ENCODE data around the gene ABCC3.
A peak's percentile ranks its signal among the peaks of the same experiment; 100 is the strongest.

ABCC3 gene

DNA sequence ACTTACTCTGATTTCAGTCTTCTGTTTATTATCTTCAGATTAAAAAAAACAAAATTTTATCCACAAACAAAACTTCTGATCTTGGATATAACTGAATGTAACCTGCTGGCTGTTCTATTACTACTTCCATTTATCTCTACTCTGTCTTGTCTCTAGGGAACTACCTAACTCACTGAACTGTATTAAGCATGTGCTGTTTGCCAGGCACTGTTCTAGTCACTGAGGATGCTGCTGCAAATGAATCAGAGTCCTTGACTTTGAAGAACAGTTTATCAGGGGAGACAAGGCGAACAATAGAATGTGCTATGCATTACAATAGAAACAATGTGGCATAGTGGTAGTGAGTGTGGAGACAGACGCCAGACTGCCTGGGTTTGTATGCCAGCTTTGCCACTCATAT is 75.3 kb downstream of the ABCC3 start:
- H3K27ac ChIP-seq = no peak overlapping the region
- no peak for TF ChIP-seq EZH2 (IDR thresholded peaks at IDR 0.05)
- TF ChIP-seq FOXP2 (optimal IDR thresholded peaks at IDR 0.05; ENCODE audit: control extremely low read depth, extremely low read length, insufficient read depth) = no peak
- TF ChIP-seq POLR2AphosphoS5 (IDR thresholded peaks at IDR 0.05; ENCODE audit: borderline replicate concordance, low read depth, low read length) = no peak
- no peak for DNase-seq (ENCODE audit: low read depth, low spot score)
- 0 out of 2 replicates have a peak, but pooled peaks cover 4% of the 10 kb centered on the region for H3K36me3 ChIP-seq (ENCODE audit: insufficient read depth, low read length)
- no peaks in the 10 kb centered on the region for H3K9me3 ChIP-seq (ENCODE audit: low read depth, low read length)
- no peak overlapping the region for H3K9ac ChIP-seq (ENCODE audit: insufficient read length)
- H3K4me3 ChIP-seq = no peak overlapping the region

DNA sequence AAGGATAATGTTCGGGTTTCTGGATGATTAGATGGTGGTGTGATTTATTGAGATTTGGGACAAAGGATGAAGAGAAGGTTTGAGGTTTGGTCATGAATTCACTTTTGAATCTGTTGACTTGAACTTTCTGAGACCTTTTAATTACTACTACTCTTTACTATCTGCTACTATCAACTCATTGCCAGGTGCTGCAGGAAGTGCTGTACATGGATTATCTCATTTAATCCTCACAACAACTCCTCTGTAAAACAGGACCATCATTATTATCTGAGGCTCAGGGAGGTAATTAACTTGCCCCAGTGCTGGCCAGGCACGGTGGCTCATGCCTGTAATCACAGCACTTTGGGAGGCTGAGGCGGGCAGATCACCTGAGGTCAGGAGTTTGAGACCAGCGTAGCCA is 76.0 kb downstream of the ABCC3 start:
- Histone ChIP-seq H3K36me3 (ENCODE audit: insufficient read depth, low read length) (no peaks in the 10 kb centered on the region), H3K9ac (ENCODE audit: insufficient read length) (no peak overlapping the region), H3K4me3 (no peak overlapping the region), H3K27ac (no peak overlapping the region), H3K9me3 (ENCODE audit: low read depth, low read length) (no peaks in the 10 kb centered on the region)
- TF ChIP-seq POLR2AphosphoS5 (IDR thresholded peaks at IDR 0.05; ENCODE audit: borderline replicate concordance, low read depth, low read length) (no peak), EZH2 (IDR thresholded peaks at IDR 0.05) (no peak), FOXP2 (optimal IDR thresholded peaks at IDR 0.05; ENCODE audit: control extremely low read depth, extremely low read length, insufficient read depth) (no peak)
- DNase-seq (ENCODE audit: low read depth, low spot score) = no peak

DNA sequence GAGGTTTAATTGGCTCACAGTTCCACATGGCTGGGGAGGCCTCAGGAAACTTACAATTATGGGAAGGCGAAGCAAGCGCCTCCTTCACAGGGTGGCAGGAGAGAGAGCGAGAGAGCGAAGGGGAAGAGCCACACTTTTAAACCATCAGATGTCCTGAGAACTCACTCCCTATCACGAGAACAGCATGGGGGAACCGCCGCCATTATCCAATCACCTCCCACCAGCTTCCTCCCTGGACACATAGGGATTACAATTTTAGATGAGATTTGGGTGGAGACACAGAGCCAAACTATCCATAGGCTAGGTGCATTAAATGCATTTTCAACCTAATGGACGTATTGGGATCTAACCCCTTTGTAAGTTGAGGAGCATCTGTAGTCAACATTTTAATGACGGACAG is 78.0 kb downstream of the ABCC3 start:
- no peak for DNase-seq (ENCODE audit: low read depth, low spot score)
- Histone ChIP-seq H3K27ac (no peak overlapping the region), H3K9ac (ENCODE audit: insufficient read length) (no peak overlapping the region), H3K4me3 (no peak overlapping the region), H3K36me3 (ENCODE audit: insufficient read depth, low read length) (no peaks in the 10 kb centered on the region), H3K9me3 (ENCODE audit: low read depth, low read length) (no peaks in the 10 kb centered on the region)
- TF ChIP-seq FOXP2 (optimal IDR thresholded peaks at IDR 0.05; ENCODE audit: control extremely low read depth, extremely low read length, insufficient read depth) (no peak), EZH2 (IDR thresholded peaks at IDR 0.05) (no peak), POLR2AphosphoS5 (IDR thresholded peaks at IDR 0.05; ENCODE audit: borderline replicate concordance, low read depth, low read length) (no peak)

DNA sequence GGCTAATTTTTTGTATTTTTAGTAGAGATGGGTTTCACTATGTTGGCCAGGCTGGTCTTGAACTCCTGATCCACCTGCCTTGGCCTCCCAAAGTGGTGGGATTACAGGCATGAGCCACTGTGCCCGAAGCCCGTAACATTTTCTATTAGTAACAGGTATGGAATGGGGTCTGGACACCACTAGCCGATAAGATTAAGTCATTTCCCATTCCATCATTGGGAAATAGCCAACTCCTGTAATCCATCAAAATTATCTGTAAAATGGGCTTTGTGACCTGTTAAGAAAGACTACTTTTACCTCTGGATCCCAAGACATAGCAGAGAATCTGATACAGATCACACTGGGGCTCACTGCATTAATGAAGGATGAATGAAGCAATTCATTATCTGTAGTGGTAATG is 80.8 kb downstream of the ABCC3 start:
- DNase-seq (ENCODE audit: low read depth, low spot score) = no peak
- Histone ChIP-seq H3K9me3 (ENCODE audit: low read depth, low read length) (no peaks in the 10 kb centered on the region), H3K4me3 (no peak overlapping the region), H3K9ac (ENCODE audit: insufficient read length) (no peak overlapping the region), H3K27ac (no peak overlapping the region), H3K36me3 (ENCODE audit: insufficient read depth, low read length) (no peaks in the 10 kb centered on the region; the same call in 1 of the 2 replicates)
- TF ChIP-seq FOXP2 (optimal IDR thresholded peaks at IDR 0.05; ENCODE audit: control extremely low read depth, extremely low read length, insufficient read depth) = no peak
- TF ChIP-seq EZH2 (IDR thresholded peaks at IDR 0.05) = no peak
- no peak for TF ChIP-seq POLR2AphosphoS5 (IDR thresholded peaks at IDR 0.05; ENCODE audit: borderline replicate concordance, low read depth, low read length)

DNA sequence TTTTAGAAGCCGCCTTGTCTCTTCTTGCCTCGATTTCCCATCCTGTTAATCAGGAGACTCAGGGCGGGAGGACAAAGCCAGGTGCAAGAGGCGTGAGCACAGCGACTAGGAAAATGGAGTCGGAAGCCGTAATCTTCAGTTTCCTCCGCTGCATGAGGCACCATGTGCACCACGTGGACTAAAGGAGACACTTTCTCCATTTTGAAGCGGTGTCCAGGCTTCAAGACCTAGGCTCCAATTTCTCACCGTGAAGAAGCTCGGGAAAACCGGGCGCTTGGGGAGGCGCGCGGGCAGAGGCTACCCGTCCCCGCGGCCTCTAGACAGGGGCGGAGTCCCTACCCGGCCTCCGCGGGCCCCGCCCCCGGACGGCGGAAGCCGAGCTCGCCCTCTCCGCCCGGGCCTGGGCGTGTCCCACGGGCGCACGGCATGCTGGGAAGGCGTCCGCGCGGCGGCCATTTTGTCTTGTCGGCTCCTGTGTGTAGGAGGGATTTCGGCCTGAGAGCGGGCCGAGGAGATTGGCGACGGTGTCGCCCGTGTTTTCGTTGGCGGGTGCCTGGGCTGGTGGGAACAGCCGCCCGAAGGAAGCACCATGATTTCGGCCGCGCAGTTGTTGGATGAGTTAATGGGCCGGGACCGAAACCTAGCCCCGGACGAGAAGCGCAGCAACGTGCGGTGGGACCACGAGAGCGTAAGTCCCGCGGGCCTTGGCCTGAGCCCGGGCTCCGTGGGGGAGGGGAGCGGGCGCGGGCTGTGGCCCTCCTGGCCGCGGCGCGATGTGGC is 84.7 kb downstream of the ABCC3 start, which contains the start of gene LUC7L3:
Gene LUC7L3 (plus strand): TSS at position 460 of the 780 bp plus-strand sequence. CDS start 130 bp downstream, at position 590.
- no peak for DNase-seq (ENCODE audit: low read depth, low spot score)

DNA sequence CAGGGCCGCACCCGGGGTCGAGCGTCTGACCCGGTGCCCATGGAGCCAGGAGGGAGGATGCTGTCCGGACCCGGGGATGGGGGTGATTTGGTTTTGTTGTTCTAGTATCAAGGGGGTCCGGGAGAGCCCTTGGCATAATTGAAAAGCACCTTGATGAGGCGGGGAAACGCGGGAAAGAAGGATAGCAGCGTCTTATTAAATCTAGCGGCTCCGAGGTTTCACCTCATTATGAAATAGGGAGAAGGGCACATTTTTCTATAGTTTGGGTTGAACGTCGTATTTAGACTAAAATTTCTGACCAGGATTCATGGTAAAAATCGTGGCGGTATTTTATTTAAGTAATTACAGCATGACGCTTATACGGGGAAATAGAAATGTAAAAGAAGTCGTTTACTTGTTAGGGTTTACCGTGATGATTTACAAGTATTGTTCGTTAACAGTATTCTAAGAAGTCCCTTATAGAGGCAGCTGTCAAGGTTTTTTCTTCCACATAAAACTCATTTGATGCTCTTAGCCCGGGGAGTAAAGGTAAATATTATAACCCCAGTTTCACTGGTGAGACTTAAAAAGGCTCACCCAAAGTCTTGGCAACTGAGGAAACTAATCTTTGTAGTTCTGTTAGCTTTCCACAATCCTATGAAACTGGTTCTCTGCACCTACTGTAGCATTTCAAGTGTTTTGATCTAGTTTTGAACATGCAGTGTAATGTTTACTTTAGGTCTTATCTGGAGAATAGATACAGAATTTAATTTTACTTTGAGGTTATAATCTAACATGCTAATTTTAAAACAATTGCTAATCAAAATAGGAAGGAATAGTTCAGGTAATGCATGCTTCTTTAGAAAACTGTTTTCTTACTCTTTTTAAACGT is 85.5 kb downstream of the ABCC3 start:
- Histone ChIP-seq H3K27ac (peak overlapping the region; percentile 96), H3K9ac (ENCODE audit: insufficient read length) (peak overlapping the region; percentile 98), H3K36me3 (ENCODE audit: insufficient read depth, low read length) (peaks cover 39% of the 10 kb centered on the region), H3K4me3 (peak overlapping the region; percentile 97), H3K9me3 (ENCODE audit: low read depth, low read length) (no peaks in the 10 kb centered on the region)
- no peak for DNase-seq (ENCODE audit: low read depth, low spot score)
- TF ChIP-seq FOXP2 (optimal IDR thresholded peaks at IDR 0.05; ENCODE audit: control extremely low read depth, extremely low read length, insufficient read depth) = no peak
- TF ChIP-seq POLR2AphosphoS5 (IDR thresholded peaks at IDR 0.05; ENCODE audit: borderline replicate concordance, low read depth, low read length) = no peak
- TF ChIP-seq EZH2 (IDR thresholded peaks at IDR 0.05) = no peak

More for the DNA sequence above, 84.7 kb downstream of the ABCC3 start, which contains the start of gene LUC7L3:
- Histone ChIP-seq H3K27ac (peak within 1 kb of the TSS; percentile 96), H3K9me3 (ENCODE audit: low read depth, low read length) (no peaks in the 10 kb centered on the region), H3K9ac (ENCODE audit: insufficient read length) (peak within 1 kb of the TSS; percentile 98), H3K36me3 (ENCODE audit: insufficient read depth, low read length) (peaks cover 33% of the 10 kb centered on the region), H3K4me3 (peak within 1 kb of the TSS; percentile 97)
- TF ChIP-seq EZH2 (IDR thresholded peaks at IDR 0.05) (no peak), POLR2AphosphoS5 (IDR thresholded peaks at IDR 0.05; ENCODE audit: borderline replicate concordance, low read depth, low read length) (peak; percentile 95), FOXP2 (optimal IDR thresholded peaks at IDR 0.05; ENCODE audit: control extremely low read depth, extremely low read length, insufficient read depth) (peak; percentile 42)

DNA sequence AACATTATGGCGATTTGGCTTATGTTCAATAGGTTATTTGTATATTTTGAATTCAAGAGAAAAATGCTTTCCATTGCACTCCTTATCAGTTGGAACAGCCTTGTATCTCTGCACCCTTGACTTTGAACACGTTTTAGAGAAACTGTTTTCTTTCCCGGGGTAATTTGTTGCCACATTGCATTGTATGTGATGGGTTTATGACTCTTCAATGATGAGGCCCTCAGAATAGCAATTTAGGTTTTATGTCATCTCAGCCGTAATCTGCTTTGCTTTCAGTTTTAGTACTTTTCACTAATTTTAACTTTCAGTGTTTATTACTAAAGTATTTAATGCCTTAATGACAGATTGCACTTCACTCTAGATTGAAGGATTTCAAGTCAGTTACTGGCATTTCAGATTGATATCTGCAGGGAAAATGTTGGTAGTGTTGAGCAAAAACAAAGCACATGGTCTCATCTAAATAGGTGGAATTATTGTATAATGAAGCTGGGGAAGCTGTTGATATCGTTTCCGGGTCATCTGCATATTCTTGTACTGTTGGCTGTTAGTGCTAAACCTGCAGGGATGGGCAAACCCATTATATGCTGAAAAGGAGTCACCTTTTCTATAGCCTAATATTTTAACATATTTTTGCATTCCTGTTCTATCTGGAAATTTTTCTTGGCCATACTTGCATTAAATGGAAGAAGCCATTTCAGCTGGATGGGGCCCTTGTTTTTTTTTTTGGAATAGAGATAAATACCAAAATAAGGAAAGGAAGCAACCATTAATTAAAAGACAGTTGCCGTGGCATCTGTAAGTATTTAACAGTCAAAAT is 86.7 kb downstream of the ABCC3 start:
- Histone ChIP-seq H3K9ac (ENCODE audit: insufficient read length) (peak overlapping the region; percentile 98), H3K4me3 (peak overlapping the region; percentile 97), H3K36me3 (ENCODE audit: insufficient read depth, low read length) (peaks cover 42% of the 10 kb centered on the region), H3K9me3 (ENCODE audit: low read depth, low read length) (no peaks in the 10 kb centered on the region), H3K27ac (peak overlapping the region; percentile 27; the same call in 1 of the 2 replicates)
- TF ChIP-seq FOXP2 (optimal IDR thresholded peaks at IDR 0.05; ENCODE audit: control extremely low read depth, extremely low read length, insufficient read depth) = no peak
- DNase-seq (ENCODE audit: low read depth, low spot score) = no peak
